GM12891 (cell line): ENCODE results near the gene PTH.

ENCODE experiments used
- PAX5 ChIP-seq: IDR thresholded peaks from 2 replicates; pipeline ENCODE4 v1.6.1; 2011; ENCODE audit warnings: low read length, moderate library complexity, mild to moderate bottlenecking; ENCODE audit not compliant: insufficient read depth, severe bottlenecking
- POLR2A ChIP-seq: IDR thresholded peaks from 2 replicates; pipeline ENCODE4 v1.6.1; 2011; ENCODE audit warnings: low read depth, low read length, control low read depth
- POLR2AphosphoS5 ChIP-seq: IDR thresholded peaks from 2 replicates; pipeline ENCODE4 v1.6.1; 2011; ENCODE audit warnings: low read depth, low read length, control low read depth
- SPI1 ChIP-seq: IDR thresholded peaks from 2 replicates; pipeline ENCODE4 v1.6.1; 2011; ENCODE audit warnings: low read depth, low read length, control low read depth
- TAF1 ChIP-seq: IDR thresholded peaks from 2 replicates; pipeline ENCODE4 v1.6.1; 2011; ENCODE audit warnings: low read depth, low read length, control low read depth

- TF ChIP-seq POLR2AphosphoS5 (no peak), TAF1 (no peak), POLR2A (no peak), SPI1 (no peak), PAX5 (no peak)
These were observed 44.9 kb downstream of the PTH start for GRCh38 chr11:13450832-13451397.
